ENCODE data around the gene TMOD1. TPM values are rescaled to one million over a fixed set of nuclear protein-coding genes. Genes with fewer than 3 reads are reported as not detected.

Gene TMOD1
- total RNA-seq, 1 donor from 2014 or later = not detected

DNA sequence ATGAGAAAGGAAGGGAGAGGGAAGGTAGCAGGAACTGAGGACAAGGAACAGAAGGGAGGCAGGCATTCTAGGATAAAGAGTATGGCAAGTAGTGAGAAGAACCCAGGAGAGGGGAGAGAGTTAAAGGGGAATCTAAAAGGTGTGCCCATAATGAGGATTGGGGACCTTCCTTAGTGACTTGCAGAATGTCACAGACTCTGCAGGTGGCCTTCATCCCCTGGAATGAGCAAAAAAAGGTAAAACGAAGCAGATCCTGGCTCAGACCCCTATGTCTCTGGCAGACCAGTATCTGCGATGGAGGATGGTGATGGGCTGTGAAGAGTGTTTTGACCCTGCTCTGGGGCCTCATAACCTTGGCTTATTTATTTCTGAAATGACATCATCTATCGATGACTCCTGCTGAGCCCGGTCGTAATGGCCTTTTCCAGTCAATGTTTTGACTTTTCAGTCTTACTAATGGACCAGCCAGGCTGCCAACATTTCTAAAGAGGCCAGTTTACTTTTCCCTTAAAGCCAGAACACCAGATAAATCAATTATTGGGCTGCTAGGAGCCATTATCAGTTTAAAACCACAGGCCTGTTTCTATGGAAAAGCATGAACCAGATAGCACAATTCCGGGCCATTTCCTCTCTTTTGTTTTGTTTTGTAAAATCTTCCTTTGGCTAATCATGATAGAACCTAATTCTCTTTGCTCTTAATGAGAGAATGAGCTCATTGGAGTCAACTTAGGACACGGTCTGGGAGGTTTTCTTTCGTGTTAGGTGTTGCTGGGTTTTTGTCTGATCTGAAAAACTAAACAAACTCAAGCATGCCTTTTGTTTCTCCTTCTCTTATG lies 3.1 kb downstream of the TMOD1 start:
- DNase-seq (ENCODE audit: low read depth) (no peak), FAIRE-seq (no peak)
- no peak overlapping the region for H3K4me3 ChIP-seq (ENCODE audit: low read depth, low read length)
- peaks cover 44% of the 10 kb centered on the region for H3K27me3 ChIP-seq (ENCODE audit: control insufficient read depth, insufficient read depth, low read length)
- TF ChIP-seq, protein P1, sequence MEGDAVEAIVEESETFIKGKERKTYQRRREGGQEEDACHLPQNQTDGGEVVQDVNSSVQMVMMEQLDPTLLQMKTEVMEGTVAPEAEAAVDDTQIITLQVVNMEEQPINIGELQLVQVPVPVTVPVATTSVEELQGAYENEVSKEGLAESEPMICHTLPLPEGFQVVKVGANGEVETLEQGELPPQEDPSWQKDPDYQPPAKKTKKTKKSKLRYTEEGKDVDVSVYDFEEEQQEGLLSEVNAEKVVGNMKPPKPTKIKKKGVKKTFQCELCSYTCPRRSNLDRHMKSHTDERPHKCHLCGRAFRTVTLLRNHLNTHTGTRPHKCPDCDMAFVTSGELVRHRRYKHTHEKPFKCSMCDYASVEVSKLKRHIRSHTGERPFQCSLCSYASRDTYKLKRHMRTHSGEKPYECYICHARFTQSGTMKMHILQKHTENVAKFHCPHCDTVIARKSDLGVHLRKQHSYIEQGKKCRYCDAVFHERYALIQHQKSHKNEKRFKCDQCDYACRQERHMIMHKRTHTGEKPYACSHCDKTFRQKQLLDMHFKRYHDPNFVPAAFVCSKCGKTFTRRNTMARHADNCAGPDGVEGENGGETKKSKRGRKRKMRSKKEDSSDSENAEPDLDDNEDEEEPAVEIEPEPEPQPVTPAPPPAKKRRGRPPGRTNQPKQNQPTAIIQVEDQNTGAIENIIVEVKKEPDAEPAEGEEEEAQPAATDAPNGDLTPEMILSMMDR (IDR thresholded peaks at IDR 0.05; ENCODE audit: insufficient read depth, low read length, severe bottlenecking) = no peak
- no peaks in the 10 kb centered on the region for H3K36me3 ChIP-seq (ENCODE audit: control insufficient read depth, insufficient read depth, low read length)

DNA sequence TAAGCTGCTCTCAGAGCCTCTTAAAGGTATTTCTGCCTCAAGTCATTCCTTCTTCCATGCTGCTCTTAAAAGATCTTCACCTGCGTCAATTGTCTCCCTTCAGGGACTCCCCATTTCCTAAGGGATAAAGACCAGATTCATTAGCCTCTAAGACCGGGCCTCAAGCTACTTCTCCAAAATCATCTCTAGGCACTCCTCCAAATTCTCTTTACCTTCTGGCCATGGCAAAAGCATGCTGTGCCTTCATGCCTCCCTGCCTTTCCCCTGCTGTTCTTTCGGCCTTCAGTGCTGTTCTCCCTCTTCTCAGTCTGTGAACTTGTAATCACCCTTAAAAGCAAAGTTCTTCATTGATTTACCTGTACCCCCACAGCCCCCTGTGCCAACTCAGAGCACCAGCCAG lies 4.4 kb downstream of the TMOD1 start:
- H3K27me3 ChIP-seq (ENCODE audit: control insufficient read depth, insufficient read depth, low read length) = peaks cover 42% of the 10 kb centered on the region
- no peak overlapping the region for H3K4me3 ChIP-seq (ENCODE audit: low read depth, low read length)
- TF ChIP-seq, protein P1 (IDR thresholded peaks at IDR 0.05; ENCODE audit: insufficient read depth, low read length, severe bottlenecking) = no peak
- H3K36me3 ChIP-seq (ENCODE audit: control insufficient read depth, insufficient read depth, low read length) = no peaks in the 10 kb centered on the region
- FAIRE-seq = no peak
- DNase-seq (ENCODE audit: low read depth) = no peak

DNA sequence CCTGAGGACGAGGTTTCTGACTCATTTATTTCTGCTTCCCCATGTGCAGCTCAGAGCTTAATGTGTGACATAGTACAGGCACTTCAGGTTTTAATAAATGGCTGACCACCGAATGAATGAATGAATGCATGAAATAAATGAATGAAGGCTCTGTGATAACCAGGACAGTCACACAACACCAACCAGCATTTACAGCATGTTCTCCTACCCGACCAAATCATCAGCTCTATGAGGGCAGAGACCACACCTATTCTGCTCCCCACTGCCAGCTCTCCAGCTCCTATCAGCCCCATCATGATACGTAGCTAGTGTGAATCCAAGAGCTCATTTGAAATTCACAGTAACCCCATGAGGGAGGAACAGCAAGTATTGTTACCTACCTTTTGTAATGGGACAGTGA lies 4.8 kb downstream of the TMOD1 start:
- peaks cover 38% of the 10 kb centered on the region for H3K27me3 ChIP-seq (ENCODE audit: control insufficient read depth, insufficient read depth, low read length)
- no peak overlapping the region for H3K4me3 ChIP-seq (ENCODE audit: low read depth, low read length)
- TF ChIP-seq, protein P1 (IDR thresholded peaks at IDR 0.05; ENCODE audit: insufficient read depth, low read length, severe bottlenecking) = no peak
- no peaks in the 10 kb centered on the region for H3K36me3 ChIP-seq (ENCODE audit: control insufficient read depth, insufficient read depth, low read length)
- DNase-seq (ENCODE audit: low read depth) (no peak), FAIRE-seq (no peak)

DNA sequence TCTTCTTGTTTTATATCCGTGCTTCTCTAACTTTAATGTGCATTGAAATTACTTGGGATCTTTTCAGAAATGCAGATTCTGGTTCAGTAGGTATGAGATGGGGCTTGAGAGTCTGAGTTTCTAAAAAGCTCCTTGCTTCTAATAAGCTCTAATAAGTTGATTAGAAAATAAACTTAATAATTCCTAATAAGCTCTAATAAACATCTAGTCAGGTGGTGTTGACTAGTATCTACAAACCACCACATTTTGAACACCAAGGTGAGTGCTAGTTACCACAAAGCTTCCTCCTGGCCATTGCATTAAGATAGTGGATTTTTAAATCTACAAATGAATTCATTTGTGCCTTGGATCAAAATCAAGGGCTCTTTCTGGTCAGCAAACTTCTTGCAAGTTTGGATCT lies 5.3 kb downstream of the TMOD1 start:
- Histone ChIP-seq H3K36me3 (ENCODE audit: control insufficient read depth, insufficient read depth, low read length) (no peaks in the 10 kb centered on the region), H3K27me3 (ENCODE audit: control insufficient read depth, insufficient read depth, low read length) (peaks cover 37% of the 10 kb centered on the region), H3K4me3 (ENCODE audit: low read depth, low read length) (no peak overlapping the region)
- FAIRE-seq = no peak
- TF ChIP-seq, protein P1 (IDR thresholded peaks at IDR 0.05; ENCODE audit: insufficient read depth, low read length, severe bottlenecking) = no peak
- DNase-seq (ENCODE audit: low read depth) = no peak

DNA sequence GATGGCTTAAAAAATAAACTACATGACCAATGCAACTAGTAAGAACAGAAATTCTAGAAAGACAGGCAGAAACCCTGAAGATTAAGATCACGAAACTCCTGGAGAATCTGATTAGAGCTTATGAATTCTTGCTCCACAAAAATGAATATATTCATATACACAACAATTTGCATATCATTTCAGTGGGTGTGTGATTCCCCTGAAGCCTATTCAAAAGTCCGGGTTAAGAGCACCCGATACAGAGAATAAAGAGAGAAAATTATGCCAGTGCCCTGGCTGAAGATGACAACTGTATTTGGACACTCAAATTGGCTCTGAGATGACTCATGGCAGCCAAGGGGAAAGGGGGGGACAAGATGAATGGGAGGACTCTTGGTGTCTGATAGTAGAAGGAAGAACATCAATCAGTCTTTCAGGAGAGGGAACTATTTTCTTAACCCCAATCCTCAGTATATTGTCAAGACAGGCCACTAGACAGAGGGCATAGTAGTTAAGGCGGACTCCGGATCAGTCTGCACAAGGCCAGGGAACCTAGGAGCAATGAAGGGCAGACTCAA lies 6.0 kb downstream of the TMOD1 start:
- DNase-seq (ENCODE audit: low read depth) (no peak), FAIRE-seq (no peak)
- TF ChIP-seq, protein P1 (IDR thresholded peaks at IDR 0.05; ENCODE audit: insufficient read depth, low read length, severe bottlenecking) = no peak
- peaks cover 31% of the 10 kb centered on the region for H3K27me3 ChIP-seq (ENCODE audit: control insufficient read depth, insufficient read depth, low read length)
- H3K36me3 ChIP-seq (ENCODE audit: control insufficient read depth, insufficient read depth, low read length) = no peaks in the 10 kb centered on the region
- H3K4me3 ChIP-seq (ENCODE audit: low read depth, low read length) = no peak overlapping the region

Data from bronchial epithelial cell (primary cell).